Measurements from ENCODE around the gene STXBP1.
"Not testable (repeated sequence)": the region's sequence is repeated elsewhere in the genome, so short reads cannot be mapped to it uniquely, and the experiment has no call there.

Gene STXBP1

DNA sequence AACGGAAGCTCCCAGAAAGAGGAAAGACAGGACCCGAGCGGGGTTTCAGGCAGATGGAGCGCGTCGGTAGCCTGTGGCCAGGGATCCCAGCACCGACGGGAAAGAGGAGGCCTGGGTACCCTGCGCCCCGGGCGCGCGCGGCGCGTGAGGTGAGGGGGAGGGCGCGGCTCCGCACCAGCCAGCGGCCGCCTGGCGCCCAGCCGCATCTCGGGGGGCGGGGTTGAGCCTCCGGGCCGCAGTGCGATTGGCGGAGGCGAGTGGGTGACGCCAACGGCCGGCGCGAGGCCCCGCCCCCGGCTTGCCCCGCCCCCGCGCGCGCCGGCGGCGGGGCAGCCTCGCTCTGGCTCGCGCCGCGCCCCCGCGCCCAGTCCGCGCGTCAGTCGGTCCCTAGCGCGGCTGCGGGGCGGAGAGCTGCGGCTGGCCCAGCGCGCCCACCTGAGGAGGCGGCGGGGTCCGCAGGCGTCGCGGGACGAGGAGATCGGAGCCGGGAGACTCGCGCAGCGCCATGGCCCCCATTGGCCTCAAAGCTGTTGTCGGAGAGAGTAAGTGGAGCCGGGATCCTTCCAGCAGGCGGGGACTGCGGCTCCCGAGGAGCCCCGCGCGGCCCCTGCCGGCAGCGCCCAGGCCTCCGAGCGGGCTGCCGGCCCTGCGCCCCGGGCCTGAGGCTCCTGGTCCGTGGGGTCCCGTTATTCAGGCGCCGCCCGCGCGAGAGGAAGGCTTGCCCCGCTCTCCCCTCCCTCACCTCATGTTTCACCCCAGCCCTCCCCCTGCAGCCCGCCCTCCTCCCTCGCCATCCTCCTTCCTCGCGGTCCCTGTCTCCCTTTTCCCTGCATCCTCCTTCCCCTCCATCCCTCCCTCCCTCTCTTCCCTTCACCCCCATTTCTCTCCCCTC, at the start of gene STXBP1:
STXBP1 (plus strand) TSS at position 379 of the 892 bp plus-strand sequence; CDS start at position 506, 127 bp downstream.
- peak; percentile 66 for DNase-seq

DNA sequence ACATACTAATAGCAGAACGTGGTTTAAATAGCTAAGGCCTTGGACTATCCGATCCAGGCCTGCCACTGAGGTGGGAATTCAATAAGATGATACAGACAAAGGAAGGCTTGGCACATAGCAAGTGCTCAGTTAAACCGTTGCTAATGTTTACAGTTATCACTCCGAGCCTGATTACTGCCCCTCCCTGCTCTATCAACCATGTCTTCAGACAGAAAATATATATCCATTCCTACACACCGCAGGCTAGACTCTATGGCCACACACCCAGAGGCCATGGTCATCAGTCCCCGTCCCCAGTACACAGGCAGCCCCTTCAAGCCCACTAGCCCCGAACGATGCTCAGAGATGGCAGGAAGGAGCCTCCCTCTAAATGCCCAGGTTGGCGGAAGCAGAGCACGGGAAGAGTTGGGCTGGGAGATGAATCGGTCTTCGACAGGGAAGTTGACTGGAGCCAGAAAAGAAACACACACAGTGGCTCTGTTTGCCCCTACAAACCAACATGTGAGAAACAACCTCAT, 49.7 kb upstream of the STXBP1 start:
- no peak for DNase-seq

DNA sequence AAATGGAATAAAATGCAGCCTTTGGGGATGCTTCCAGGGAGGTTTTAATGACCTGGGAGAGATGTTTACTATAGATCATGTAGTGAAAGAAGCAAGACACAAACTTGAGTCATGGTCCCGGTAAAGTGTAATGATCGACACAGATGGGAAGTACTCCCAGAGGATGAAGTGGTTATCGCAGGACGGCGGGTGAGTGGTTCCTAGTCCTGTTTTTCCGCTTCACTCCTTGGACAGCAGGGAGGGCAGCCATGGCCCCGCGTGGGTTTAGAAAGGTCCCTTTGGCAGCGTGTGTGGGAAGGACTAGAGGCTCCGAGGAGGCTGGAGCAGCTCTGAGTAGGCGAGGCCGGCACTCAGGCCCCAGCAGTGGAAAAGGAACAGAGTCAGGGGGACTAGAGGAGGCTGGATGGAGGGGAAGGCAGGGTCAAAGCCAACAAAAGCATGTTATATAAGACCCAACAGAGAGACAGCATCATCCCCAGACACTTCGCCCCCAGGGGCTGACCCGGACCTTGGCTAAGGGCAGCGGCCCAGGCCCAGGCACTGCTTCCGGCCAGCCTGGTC, 49.2 kb upstream of the STXBP1 start:
- no peak for DNase-seq

DNA sequence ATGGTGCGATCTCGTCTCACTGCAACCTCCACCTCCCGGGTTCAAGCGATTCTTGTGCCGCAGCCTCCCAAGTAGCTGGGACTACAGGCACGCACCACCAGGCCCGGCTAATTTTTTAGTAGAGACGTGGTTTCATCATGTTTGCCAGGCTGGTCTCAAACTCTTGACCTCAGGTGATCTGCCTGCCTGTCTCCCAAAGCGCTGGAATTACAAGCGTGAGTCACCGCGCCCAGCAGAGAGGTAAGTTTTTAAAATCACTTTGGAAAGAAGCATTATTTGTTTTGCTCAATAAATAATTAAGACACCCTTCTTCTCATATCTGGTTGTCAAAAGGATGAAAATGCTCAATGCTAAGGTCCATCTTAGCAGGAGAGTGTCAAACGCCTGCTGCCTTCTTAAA, 48.5 kb upstream of the STXBP1 start:
- no peak for DNase-seq

DNA sequence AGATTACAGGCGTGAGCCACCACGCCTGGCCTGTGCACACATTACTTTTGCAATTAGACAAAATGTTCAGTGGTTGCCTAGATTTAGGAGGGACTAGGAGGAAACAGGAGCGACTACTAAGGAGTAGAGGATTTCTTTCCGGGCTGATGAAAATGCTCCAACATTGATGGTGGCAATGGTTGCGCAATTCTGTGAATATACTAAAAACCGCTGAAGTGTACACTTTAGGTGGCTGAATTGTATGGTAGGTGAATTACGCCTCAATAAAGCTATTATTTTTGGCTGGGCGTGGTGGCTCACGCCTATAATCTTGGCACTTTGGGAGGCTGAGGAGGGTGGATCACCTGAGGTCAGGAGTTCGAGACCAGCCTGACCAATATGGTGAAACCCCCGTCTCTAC, 46.8 kb upstream of the STXBP1 start:
- no peak for DNase-seq

DNA sequence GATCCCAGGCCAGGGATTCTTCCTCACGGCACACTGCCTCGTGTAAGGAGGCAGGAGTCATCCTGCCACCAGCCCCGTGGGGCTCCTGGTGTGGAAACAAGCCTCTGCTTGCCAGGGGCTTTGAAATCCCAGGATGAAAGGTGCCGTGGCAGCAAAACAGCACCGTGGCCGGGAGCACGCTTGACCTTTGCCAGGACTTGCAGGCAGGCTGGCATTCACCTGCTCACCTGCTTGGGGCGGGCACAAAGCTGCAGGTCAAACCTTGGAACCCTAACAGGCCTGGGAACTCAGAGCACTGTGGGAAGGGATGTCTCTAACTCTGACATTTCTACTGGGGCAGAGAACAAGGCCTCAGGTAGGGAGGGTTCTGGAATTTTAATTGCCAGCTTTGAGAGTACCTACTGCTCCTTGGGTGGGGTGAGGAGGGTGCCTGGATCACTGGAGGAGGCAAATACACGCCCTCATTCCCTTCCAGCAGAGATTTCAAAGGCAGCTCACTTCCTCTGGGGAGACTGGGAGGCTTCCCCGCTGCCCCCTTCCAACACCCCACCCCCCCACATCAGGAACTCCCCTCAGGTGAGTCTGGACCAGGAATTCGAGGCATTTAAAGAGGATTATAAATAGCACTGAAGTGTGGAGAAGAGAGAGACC, 45.6 kb upstream of the STXBP1 start:
- DNase-seq = peak; percentile 74

DNA sequence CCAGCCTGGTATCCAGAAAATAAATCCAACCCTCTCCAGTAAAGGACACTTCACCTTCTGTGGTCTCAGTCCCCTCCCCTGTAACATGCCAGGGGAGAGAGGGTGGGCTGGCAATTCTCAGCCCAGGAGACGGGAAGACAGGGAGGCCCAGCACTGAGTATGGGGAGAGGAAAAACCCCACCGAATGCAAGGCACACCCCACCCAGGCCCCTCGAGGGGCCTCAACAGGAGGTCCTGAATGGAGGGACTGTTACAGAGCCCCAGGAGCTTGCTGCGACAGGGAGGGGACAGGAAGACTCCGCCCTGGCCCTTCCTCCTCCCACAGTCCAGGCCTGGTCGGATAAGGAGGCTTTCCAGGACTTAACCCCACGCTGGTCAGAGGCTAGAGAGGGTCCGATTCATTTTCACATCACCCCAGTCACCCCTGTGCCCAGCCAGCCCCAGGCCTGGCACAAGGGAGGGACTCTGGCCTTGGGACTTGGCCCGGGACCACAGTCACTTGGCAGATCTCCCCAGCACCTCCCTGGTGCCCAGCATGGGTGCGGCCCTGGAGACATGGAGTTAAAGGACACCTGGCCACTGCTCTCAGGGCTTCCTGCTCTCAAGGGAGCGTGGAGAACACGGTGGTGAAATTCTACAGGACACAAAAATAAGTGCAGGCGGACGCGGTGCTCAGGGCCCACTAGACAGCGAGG, 44.9 kb upstream of the STXBP1 start:
- no peak for DNase-seq

DNA sequence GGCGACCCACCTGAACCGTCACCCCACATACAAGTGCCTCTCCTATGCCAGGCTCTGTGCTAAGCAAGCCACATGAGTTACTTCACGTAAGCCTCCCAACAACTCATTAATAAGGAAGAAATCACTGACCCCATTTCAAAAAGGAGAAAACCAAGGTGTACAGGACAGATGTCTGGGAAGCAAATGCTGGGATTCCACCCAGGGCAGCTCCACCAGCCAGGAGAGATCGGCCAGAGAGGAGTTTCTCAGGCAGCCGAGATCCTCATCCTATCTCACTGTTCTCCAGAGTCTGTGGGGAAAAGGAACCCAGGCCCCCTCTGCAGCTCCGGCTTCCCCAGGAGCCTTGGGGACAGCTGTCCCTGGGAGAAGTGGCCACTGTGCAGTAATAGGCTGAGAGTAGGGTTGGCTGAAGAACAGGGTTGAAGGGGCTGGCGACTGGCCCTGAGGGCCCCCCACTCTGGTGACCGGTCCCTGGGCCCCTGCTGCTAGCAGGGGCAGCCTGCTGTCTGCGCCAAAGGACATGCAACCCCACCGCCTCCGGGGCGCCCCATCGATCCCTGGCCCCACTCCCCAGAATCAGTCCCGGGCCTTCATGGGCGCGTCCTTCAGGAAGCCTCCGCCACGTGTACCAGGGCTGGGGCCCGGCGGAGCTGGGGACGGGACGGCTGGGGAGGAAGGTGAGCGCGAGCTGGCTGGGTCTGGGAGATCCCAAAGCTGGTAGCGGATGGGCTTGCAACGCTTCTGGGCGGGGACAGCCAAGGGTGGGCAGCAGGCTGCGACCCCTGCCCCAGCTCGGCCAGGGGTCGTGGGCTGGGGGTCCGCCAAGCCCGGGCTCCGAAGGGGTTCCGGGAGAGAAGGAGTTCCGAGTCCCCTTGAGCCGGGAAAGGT, 44.1 kb upstream of the STXBP1 start:
- no peak for DNase-seq

DNA sequence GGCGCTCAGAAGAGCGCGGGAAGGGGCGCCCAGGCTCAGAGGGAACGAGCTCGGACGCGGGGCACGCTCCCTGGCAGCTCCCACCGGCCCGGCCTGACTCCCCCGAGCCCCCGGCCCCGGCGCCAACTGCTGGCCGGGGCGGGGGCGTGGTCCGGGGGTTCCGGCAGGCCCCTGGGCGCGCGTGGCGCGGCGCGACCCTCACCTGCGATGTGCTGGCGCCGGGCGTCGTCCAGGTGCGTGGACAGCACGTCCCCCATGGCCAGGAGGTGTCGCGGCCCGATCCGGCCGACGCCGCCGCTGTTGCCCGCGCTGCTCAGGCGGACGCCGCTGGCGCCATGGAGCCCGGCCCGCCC, 43.5 kb upstream of the STXBP1 start:
- DNase-seq = no peak

DNA sequence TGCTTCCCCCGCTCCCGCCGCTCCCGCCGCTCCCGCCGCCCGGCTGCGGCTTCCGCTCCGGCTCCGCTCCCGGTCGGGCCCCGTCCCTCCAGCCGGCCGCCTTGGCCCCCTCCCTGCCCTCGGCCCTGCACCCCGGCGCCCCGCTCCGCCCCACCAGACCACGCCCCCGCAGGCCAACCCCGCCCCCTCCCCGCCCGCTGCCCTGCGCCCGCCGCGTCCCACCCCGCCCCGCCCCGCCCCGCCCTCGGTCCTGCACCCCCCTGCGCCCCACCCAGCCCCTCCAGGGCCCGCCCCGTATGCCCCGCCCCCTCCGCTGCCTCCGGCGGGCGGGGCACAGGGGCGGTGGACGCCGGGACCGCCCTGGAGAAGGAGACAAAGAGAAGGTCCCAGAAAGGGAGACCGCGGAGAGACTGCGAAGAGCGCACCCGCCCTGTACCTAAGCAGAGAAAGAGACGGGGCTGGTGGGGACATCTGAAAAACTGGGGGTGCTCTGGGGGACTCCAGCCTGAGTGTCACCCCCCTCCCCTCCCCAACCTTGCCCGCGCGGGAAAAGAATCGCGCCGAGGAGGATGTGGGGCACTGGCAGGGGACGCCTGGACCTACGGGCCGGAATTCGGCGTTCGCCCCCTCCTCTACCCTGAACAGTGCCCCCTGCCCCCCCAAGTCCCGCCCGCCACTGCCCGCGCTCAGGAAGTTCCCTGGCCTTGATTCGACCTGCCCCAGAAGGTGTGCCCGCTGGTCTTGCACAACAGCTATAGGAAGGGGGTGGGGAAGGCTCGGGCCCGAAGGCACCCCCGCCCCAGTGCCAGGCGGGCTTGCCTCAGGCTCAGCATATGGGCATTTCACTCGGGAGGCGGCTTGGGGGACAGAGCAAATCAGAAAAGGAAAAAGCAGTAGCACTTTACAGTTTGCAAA, 42.8 kb upstream of the STXBP1 start:
- DNase-seq = peak; percentile 70

DNA sequence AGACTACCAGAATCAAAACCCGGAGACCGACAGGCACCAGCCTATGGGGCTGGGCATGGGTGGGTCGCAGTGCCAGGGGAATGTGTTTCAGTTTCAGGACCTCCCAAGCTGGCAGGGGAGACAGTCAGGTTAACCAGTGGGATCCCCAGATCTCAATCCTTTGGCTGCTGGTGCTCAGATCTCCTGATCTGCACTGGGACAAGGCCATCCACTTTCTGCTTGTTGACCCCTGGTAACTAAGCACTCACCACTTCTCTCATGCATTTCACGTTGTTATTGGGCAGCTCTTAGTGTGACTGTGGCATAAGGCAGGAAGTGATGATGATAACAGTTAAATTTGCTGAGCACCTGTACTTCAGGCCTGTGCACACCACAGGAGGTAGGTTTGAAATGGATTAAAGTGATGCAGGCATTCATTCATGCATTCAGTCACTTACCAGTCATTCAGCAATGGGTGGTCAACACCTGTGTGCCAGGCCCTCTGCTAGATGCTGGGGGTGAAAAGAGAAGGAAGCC, 42.1 kb upstream of the STXBP1 start:
- peak; percentile 34 for DNase-seq

DNA sequence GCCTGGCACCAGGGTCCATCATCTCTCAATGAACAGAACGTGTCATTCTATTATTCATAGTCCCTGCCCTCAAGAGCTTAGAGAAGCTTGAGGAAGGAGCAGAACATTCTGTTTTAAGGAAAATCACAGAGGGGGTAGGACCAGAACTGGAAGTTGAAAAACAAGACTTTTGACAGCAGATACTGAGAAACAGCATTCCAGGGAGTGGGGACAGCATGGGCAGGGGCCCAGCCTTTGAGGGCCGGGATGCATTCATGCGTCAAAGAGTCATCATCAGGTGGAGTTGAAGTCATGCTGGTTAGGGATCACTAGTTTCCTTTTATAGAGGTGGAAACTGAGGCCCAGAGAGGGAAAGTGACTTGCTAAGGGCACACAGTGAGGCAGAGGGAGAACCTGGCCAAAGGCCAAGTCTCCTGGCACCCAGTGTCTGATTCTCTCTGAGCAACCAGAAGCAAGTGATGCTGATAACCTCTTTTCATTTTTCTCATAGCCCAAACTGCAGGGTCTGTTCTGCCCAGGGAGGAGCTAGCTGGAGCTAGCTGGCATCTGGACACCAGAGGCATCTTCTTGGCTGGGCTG, 41.5 kb upstream of the STXBP1 start:
- DNase-seq = no peak

DNA sequence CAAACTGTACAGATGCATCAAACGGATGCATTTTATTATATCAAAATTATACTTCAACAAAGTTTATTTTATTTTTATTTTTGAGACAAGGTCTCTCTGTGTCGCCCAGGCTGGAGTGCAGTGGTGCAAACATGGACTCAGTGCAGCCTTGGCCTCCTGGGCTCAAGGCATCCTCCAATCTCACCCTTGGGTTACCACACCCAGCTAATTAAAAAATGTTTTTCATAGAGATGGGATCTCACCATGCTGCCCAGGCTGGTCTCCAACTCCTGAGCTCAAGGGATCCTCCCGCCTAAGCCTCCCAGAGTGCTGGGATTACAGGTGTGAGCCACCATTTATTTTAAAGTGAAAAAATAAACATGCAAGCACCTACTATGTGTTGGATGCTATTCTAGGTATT, 40.1 kb upstream of the STXBP1 start:
- no peak for DNase-seq

DNA sequence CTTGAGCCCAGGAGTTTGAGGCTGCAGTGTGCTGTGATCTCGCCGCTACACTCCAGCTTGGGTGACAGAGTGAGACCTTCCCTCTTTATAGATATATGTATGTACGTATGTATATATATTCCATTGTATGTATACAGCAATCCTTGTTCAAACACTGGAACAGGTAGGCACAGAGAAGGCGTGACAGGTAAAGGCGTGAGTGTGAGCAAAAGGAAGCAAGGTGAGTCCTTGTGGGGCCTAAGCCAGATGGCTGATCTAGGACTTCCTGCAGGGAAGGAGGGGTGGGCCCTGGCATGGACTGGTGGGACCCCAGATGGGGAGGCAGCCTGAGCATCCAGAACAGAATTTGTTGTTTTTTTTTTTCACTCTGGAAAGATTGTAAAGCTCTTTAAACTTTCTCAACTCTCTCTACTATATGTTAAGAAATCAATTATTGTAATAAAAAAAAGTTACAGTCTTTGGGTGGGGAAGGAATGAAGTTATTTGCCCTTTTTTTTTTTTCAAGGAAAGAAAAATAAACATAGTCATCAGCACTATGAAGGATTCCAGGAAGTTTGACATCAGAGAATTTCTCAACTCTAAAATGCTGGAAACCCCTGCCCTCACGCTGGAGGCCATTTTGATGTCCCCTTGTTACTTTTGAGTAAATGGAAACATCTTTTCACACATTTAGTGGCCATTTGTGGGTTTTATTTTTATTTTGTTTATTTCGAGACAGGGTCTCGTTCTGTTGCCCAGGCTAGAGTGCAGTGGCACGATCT, 38.9 kb upstream of the STXBP1 start:
- no peak for DNase-seq

DNA sequence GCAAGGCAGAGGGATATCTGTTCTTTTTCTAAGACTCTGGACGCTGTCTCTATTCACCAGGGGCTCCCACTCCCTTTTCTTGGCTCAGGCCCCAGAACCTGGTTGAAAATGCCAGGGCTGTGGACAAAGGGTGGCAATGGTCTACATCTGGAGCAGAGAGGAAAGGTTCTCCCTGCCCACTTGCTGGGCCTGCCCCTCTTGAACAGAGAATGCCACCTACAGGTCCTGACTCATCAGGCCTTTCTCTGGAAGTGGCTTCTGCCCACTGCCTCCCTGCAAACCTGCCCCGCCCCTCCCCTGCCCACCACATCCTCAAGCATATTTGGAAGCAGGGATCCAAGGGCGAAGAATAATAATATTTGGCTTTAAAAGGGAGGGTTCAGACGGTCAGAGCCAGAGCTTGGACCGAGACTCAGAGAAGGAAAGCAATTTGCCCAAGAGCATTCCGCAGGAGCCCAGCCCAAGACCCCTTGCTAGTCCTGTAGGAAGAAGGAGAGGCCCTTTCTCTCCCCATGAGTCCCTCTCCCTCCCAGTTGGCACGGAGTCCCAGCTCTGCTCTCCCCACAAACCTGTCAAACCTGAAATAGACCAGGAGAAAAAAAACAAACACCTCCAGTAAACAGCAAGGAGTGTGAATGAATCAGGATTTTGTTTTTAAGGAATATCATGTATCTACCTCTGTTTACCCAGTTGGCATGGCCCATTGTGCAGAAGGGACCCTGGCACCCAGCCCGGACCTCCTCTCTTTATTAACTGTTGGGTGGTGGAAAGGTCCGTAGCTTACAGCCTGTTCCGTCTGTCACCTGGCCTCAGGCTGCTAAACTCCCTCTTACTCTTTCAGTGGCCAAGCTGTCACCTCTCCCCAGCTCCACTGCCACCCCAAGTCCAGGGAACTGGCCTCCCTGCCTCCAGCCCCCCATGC, 37.7 kb upstream of the STXBP1 start:
- DNase-seq = peak; percentile 66

DNA sequence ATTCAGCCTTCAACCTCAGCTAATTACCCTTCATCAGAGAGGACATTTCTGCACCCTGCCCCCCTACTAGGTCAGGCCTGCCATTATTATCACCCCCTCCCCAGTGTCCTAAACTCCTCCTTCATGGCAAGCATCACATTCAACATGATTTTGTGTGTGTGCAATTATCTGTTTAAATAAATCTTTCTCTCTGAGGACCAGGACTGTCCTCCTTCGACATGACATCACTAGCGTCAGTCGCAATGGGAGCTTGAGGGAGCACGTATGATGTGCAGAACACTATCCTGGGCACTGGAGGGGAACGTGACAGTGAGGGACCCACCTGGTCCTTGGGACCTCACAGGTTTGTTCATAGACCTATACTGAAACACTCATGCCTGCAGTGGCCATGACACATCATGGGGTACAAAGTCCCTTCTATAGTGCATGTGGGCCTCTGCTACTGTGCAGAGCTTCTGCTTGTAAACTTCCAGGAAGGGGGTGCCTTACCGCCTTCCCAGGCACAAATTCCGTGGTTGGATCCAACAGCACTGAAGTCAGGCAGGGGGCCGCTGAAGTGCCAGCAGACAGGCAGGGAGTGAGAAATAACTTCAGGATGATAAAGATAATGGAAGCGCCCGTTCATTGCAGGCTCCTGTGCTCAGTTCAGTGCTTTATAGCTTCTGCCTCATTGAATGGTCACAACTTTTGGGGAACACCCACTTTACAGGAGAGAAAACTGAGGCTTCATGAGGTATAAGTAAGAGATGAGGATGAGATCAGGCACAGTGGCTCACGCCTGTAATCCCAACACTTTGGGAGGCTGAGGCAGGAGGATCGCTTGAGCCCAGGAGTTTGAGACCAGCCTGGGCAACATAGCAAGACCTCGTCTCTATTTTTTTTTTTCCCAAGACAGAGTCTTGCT, 36.0 kb upstream of the STXBP1 start:
- DNase-seq = no peak

DNA sequence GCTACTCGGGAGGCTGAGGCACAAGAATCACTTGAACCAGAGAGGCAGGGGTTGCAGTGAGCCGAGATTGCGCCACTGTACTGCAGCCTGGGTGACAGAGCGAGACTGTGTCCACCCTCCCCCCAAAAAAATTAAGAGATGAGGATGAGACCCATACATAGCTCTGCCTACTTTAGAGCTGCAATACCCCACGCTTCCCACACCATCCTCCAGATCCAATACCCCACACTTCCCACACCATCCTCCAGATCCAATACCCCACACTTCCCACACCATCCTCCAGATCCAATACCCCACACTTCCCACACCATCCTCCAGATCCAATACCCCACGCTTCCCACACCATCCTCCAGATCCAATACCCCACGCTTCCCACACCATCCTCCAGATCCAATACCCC, 34.9 kb upstream of the STXBP1 start:
- DNase-seq = not testable (repeated sequence)

DNA sequence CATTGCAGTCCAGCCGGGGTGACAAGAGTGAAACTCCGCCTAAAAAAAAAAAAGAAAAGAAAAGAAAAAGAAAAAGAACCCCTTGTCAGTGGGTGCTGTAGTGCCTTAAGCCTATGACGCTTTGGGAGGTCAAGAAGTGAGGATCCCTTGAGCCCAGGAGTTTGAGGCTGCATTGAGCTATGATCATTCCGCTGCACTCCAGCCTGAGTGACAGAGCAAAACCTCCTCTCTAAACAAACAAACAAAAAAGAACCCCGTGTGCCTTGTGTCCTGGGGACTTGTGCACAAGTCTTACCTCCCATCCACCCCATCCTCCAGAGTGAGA, 33.5 kb upstream of the STXBP1 start:
- no peak for DNase-seq
